OCI-LY7 (cell line): ENCODE measurements around the gene ROBO1. TPM values are rescaled to one million over a fixed set of nuclear protein-coding genes. Genes with fewer than 3 reads are reported as not detected.

Source experiments
- BruUV-seq: library from RNA; stranded (reverse); fragments of 400-500 nt; replicated peaks from 2 replicates; lab custom pipeline; 2021; lab: Mats Ljungman, UMichigan
- CTCF ChIA-PET: fragments of 300-600 bp; sonication (Branson Sonifier 250); formaldehyde crosslinking; loops from one replicate; lab custom pipeline; 2022; ENCODE audit warnings: antibody characterized with exemption; ENCODE audit not compliant: unreplicated experiment; lab: Charles Lee
- POLR2A ChIA-PET: fragments of 300-600 bp; sonication (Branson Sonifier 250); formaldehyde crosslinking; loops from one replicate; lab custom pipeline; 2022; ENCODE audit warnings: antibody characterized with exemption; lab: Charles Lee
- DNase-seq: peaks from one replicate; pipeline ENCODE4 v3.0.0-alpha.2; 2015; ENCODE audit warnings: low spot score
- H2AFZ ChIP-seq: fragments of 200-600 bp; sonication (generic), shearing (Covaris generic); 2 replicates; pipeline ENCODE4 v1.6.1; 2014; ENCODE audit warnings: mild to moderate bottlenecking, antibody characterized with exemption, low read length, moderate library complexity
- H3K27ac ChIP-seq: fragments of 200-600 bp; sonication (generic); 2 replicates; pipeline ENCODE4 v1.5.1; 2014; ENCODE audit warnings: mixed run types, low read depth, mild to moderate bottlenecking, moderate library complexity, low read length, inconsistent platforms; ENCODE audit not compliant: poor library complexity, severe bottlenecking
- H3K36me3 ChIP-seq: fragments of 200-600 bp; sonication (generic); 2 replicates; pipeline ENCODE4 v1.6.1; 2014; ENCODE audit warnings: mild to moderate bottlenecking, antibody characterized with exemption, low read length, moderate library complexity, mixed read lengths; ENCODE audit not compliant: insufficient read depth
- H3K4me1 ChIP-seq: fragments of 200-600 bp; sonication (generic); 2 replicates; pipeline ENCODE4 v1.5.1; 2014; ENCODE audit warnings: mild to moderate bottlenecking, low read length; ENCODE audit not compliant: insufficient read depth, poor library complexity, severe bottlenecking
- H3K4me2 ChIP-seq: fragments of 200-600 bp; sonication (generic); 2 replicates; pipeline ENCODE4 v1.6.1; 2014; ENCODE audit warnings: mild to moderate bottlenecking, low read length
- H3K4me3 ChIP-seq: fragments of 200-600 bp; sonication (generic); 2 replicates; pipeline ENCODE4 v1.5.1; 2014; ENCODE audit warnings: mild to moderate bottlenecking, low read depth, low read length; ENCODE audit not compliant: poor library complexity, severe bottlenecking
- H3K79me2 ChIP-seq: fragments of 200-600 bp; sonication (generic); 2 replicates; pipeline ENCODE4 v1.6.1; 2016; ENCODE audit warnings: low read depth, mild to moderate bottlenecking, low read length, moderate library complexity, mixed read lengths; ENCODE audit not compliant: insufficient read depth
- H3K9me2 ChIP-seq: fragments of 200-600 bp; sonication (generic); 2 replicates; pipeline ENCODE4 v1.6.1; 2016; ENCODE audit warnings: mild to moderate bottlenecking, low read length, mixed read lengths; ENCODE audit not compliant: insufficient read depth
- H3K9me3 ChIP-seq: fragments of 200-600 bp; sonication (generic); 2 replicates; pipeline ENCODE4 v1.6.1; 2014; ENCODE audit warnings: mild to moderate bottlenecking, mixed run types, low read length, mixed read lengths
- H4K20me1 ChIP-seq: fragments of 200-600 bp; sonication (generic); 2 replicates; pipeline ENCODE4 v1.6.1; 2014; ENCODE audit warnings: mild to moderate bottlenecking, antibody characterized with exemption, low read length, moderate library complexity, mixed read lengths; ENCODE audit not compliant: insufficient read depth
- EZH2phosphoT487 ChIP-seq: fragments of 200-600 bp; sonication (generic); IDR thresholded peaks from 2 replicates; pipeline ENCODE4 v1.6.1; 2018; ENCODE audit warnings: low read depth, borderline replicate concordance, mild to moderate bottlenecking, mixed run types, antibody characterized with exemption, low read length, moderate library complexity, mixed read lengths
- intact Hi-C: fragments of 100-400 bp; cut with micrococcal nuclease; formaldehyde crosslinking; loops from one replicate; pipeline ENCODE4 v1.10.0; 2022; ENCODE audit not compliant: unreplicated experiment
- total RNA-seq, 2 experiments: library from RNA; depleted of rRNA in 1 of 2; stranded (reverse); fragments of >200 nt in 1 of 2; shearing (Covaris generic) in 1 of 2; gene quantifications; 2 replicates each; pipeline ENCODE4 v1.2.3, GENCODE V29; 2014 to 2022
- TF ChIP-seq, protein P1 (sequence below): fragments of 200-600 bp; sonication (generic); conservative IDR thresholded peaks from 2 replicates; pipeline ENCODE4 v1.5.1; 2014; ENCODE audit warnings: mild to moderate bottlenecking, antibody characterized with exemption, low read length, moderate library complexity, mixed read lengths

The ROBO1 gene
- total RNA-seq, 2 experiments from 2014 or later = not detected

- Histone ChIP-seq H4K20me1 (no peaks in the 10 kb centered on the region), H2AFZ (no peak overlapping the region), H3K27ac (no peak overlapping the region), H3K79me2 (no peaks in the 10 kb centered on the region), H3K9me3 (no peaks in the 10 kb centered on the region), H3K4me3 (no peak overlapping the region), H3K36me3 (no peaks in the 10 kb centered on the region), H3K4me1 (no peaks in the 10 kb centered on the region), H3K9me2 (no peaks in the 10 kb centered on the region), H3K4me2 (no peak overlapping the region)
- TF ChIP-seq, protein P1, sequence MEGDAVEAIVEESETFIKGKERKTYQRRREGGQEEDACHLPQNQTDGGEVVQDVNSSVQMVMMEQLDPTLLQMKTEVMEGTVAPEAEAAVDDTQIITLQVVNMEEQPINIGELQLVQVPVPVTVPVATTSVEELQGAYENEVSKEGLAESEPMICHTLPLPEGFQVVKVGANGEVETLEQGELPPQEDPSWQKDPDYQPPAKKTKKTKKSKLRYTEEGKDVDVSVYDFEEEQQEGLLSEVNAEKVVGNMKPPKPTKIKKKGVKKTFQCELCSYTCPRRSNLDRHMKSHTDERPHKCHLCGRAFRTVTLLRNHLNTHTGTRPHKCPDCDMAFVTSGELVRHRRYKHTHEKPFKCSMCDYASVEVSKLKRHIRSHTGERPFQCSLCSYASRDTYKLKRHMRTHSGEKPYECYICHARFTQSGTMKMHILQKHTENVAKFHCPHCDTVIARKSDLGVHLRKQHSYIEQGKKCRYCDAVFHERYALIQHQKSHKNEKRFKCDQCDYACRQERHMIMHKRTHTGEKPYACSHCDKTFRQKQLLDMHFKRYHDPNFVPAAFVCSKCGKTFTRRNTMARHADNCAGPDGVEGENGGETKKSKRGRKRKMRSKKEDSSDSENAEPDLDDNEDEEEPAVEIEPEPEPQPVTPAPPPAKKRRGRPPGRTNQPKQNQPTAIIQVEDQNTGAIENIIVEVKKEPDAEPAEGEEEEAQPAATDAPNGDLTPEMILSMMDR = no peak
- TF ChIP-seq EZH2phosphoT487 = no peak
- intact Hi-C loops = no loop called here
- ChIA-PET CTCF (no interaction called here), POLR2A (no interaction called here)
- no TSS peak for BruUV-seq
- no peak for DNase-seq
These were observed 95.7 kb downstream of the ROBO1 start for GRCh38 chr3:79672075-79672474.

DNA sequence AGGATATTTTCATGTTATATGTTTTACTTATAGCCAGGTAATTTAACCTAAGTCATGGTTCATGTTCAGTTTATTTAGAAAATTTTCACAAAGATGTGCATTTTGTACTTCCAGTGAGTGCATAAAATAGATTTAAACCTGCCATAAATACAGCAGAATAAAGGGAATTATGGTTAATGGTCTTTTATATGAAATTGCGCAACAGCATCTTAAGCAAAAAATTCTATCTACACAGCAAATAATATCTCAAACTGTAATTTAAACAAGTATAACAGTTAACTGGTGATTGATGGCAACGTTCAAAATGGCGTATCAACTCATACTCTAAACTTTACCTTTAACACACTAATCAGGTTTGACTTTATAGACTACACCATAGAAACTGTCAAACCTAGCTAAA is 97.6 kb downstream of the ROBO1 start:
- BruUV-seq = no TSS peak
- Histone ChIP-seq H3K27ac (no peak overlapping the region), H3K36me3 (no peaks in the 10 kb centered on the region), H3K4me3 (no peak overlapping the region), H3K79me2 (no peaks in the 10 kb centered on the region), H3K4me2 (no peak overlapping the region), H3K9me3 (no peaks in the 10 kb centered on the region), H2AFZ (no peak overlapping the region), H4K20me1 (no peaks in the 10 kb centered on the region), H3K4me1 (no peaks in the 10 kb centered on the region), H3K9me2 (no peaks in the 10 kb centered on the region)
- no peak for TF ChIP-seq EZH2phosphoT487
- TF ChIP-seq, protein P1 = no peak
- no peak for DNase-seq
- ChIA-PET CTCF (no interaction called here), POLR2A (no interaction called here)
- intact Hi-C loops = no loop called here

DNA sequence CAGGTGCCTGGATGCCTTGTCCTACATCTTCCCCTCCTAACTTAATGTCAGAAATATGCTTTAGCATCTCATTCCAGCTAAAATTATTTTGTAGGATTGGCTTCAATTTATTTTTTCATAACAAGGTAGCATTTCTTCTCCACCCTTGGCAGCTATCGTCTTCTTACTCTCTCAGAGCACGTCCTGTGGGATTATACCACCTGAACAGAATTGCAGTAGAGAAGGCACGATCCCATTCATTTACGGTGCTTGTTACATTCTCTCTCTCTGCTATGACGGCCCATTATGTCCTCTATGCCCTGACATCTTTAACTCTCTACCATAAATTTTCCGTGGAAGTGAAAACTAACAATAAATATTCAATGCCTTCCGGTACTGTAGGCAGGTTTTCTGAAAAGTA is 103.3 kb downstream of the ROBO1 start:
- ChIA-PET POLR2A (interaction anchor here (0.6 kb wide), 2 partner anchors 25 to 824 kb away, joined by 3 to 4 read pairs; no protein-coding TSS in a partner anchor), CTCF (no interaction called here)
- Histone ChIP-seq H3K4me2 (no peak overlapping the region), H3K27ac (no peak overlapping the region), H4K20me1 (no peaks in the 10 kb centered on the region), H3K79me2 (no peaks in the 10 kb centered on the region), H3K9me3 (no peaks in the 10 kb centered on the region), H2AFZ (no peak overlapping the region), H3K9me2 (no peaks in the 10 kb centered on the region), H3K4me1 (no peaks in the 10 kb centered on the region), H3K36me3 (no peaks in the 10 kb centered on the region), H3K4me3 (no peak overlapping the region)
- TF ChIP-seq EZH2phosphoT487 = no peak
- TF ChIP-seq, protein P1 = no peak
- BruUV-seq = no TSS peak
- intact Hi-C loops = no loop called here
- no peak for DNase-seq
